Stimulated activated naive CD8-positive, alpha-beta T cell treated with anti-CD3 and anti-CD28 coated beads, Interleukin-15, Interleukin-2, amounts not matched to agents 100 ng/mL and 50 ng/mL, for 24 hours (primary cell): ENCODE measurements around the gene UST.

Experiments
- H3K27ac Mint-ChIP-seq: one replicate; pipeline ENCODE4 v1.8.0; 2021; ENCODE audit warnings: mild to moderate bottlenecking, mixed read lengths
- H3K27me3 Mint-ChIP-seq: one replicate; pipeline ENCODE4 v1.8.0; 2021; ENCODE audit warnings: mixed read lengths
- H3K36me3 Mint-ChIP-seq: one replicate; pipeline ENCODE4 v1.8.0; 2021; ENCODE audit warnings: low read depth, mixed read lengths
- H3K4me1 Mint-ChIP-seq: one replicate; pipeline ENCODE4 v1.8.0; 2021; ENCODE audit warnings: low read depth, mixed read lengths
- H3K4me3 Mint-ChIP-seq: one replicate; pipeline ENCODE4 v1.8.0; 2021; ENCODE audit warnings: mild to moderate bottlenecking, mixed read lengths
- H3K9me3 Mint-ChIP-seq: one replicate; pipeline ENCODE4 v1.8.0; 2021; ENCODE audit warnings: mixed read lengths

UST gene

DNA sequence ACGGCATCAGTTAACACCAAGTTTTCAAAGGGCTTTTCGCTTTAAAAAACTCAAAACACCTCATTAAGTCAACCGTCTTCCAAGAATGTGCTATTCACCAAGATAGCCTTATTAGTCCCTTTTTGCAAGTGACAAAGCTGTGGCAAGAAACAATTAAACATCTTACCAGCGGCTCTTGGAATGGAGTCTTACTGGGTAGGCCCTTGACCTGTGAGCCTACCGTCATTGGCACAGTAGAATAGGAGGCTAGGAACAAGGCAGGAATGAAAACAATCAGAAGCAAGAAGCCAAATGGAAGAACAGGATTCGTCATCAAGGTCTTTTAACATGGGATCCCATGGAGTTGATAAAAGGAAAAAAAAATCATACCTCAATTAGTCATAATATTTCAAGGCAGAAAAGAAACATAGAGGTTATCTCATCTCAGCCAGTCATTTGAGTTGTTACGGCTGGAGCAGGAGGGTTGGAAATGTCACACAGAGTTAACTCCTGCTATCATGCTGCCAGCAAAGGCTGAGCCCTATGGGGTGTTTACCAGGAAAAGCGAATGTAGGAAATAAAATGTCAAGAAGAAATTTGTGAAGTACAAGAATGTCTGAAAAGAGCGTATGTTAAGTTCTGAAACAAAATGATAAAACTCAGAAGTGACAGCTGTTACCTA lies 236.4 kb downstream of the UST start:
- Mint-ChIP-seq H3K36me3 (no peaks in the 10 kb centered on the region), H3K27ac (no peak overlapping the region), H3K4me1 (peaks cover 4% of the 10 kb centered on the region), H3K9me3 (no peaks in the 10 kb centered on the region), H3K27me3 (no peaks in the 10 kb centered on the region), H3K4me3 (no peak overlapping the region)

DNA sequence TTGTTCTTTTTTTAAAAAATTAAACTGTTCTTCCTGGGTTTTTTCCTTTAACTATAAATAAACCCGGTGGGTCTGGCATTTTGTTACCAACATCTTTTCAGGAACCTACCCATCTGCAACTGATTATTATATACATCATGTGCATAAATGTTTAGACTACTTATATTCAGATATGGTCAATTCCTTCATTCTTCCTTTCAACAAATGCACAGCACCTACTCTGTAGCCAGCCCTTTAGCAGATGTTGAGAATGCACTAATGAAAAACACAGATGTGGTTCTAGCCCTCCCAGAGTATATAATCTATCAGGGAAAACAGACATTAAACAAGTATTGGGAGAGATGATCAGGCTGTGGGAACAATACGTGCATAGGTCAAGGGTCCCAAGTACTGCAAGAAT lies 237.1 kb downstream of the UST start:
- Mint-ChIP-seq H3K27ac (no peak overlapping the region), H3K4me1 (peaks cover 4% of the 10 kb centered on the region), H3K36me3 (no peaks in the 10 kb centered on the region), H3K4me3 (no peak overlapping the region), H3K27me3 (no peaks in the 10 kb centered on the region), H3K9me3 (no peaks in the 10 kb centered on the region)

DNA sequence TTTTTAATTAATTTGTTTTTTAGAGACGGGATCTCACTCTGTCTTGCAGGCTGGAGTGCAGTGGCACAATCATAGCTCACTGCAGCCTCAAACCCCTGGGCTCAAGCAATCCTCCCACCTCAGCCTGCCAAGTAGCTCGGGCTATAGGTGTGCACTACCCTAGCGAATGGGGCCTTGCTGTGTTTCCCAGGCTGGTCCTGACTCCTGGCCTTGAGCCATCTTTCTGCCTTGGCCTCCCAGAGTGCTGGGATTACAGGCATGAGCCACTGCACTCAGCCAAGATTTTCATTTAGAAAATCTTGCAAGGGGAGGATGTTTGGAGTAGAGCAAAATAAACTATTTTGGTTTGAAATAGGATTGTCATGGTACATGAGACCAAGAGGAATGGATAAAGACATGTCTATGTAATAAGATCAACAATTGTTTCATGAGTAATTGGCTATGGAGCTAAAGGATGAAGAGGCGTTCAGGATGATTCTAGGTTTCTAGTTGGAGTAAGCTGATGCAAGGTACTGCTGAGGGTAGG lies 237.8 kb downstream of the UST start:
- H3K9me3 Mint-ChIP-seq, result no peaks in the 10 kb centered on the region
- H3K27ac Mint-ChIP-seq, result no peak overlapping the region
- H3K4me1 Mint-ChIP-seq, result peaks cover 4% of the 10 kb centered on the region
- no peak overlapping the region for H3K4me3 Mint-ChIP-seq
- no peaks in the 10 kb centered on the region for H3K36me3 Mint-ChIP-seq
- no peaks in the 10 kb centered on the region for H3K27me3 Mint-ChIP-seq

DNA sequence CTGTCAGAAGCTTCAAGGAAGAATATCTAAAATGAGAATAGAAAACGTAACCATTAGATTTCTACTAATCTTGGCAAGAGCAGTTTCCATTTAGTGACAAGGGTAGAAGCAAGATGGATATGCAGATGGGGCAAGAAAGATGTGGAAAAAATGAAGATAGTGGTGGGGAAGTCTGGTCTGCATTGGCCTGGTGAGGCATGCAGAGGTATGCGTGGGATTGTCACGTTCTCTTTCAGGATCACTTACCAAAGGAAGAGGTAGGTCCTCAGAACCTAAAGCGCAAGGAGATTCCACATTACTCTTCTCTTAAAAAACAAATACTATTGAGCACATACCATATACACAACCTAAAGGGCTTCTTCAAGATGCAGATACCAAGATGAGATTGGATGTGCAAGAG lies 238.7 kb downstream of the UST start:
- no peaks in the 10 kb centered on the region for H3K9me3 Mint-ChIP-seq
- no peaks in the 10 kb centered on the region for H3K36me3 Mint-ChIP-seq
- peaks cover 4% of the 10 kb centered on the region for H3K4me1 Mint-ChIP-seq
- no peaks in the 10 kb centered on the region for H3K27me3 Mint-ChIP-seq
- H3K27ac Mint-ChIP-seq, result no peak overlapping the region
- no peak overlapping the region for H3K4me3 Mint-ChIP-seq

DNA sequence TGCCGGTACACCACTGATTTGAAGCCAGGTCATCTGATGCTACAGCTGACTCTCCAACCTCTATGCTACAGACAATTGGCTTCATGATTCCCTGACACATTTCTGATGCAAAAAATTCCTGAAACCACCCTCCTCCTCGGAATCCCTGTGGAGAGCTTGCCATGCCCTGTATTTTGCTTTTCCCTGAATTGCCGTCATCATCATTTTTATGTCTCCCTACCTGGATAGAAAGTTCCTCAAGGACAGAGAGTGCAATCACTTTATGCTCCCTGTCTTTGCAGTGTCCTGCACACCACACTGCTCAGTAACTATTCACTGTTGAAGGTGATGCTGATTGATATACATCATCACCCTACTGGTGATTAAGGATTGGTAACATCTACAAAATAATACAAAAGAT lies 239.8 kb downstream of the UST start:
- no peaks in the 10 kb centered on the region for H3K36me3 Mint-ChIP-seq
- no peak overlapping the region for H3K27ac Mint-ChIP-seq
- H3K4me3 Mint-ChIP-seq, result no peak overlapping the region
- H3K27me3 Mint-ChIP-seq, result no peaks in the 10 kb centered on the region
- no peaks in the 10 kb centered on the region for H3K9me3 Mint-ChIP-seq
- peaks cover 4% of the 10 kb centered on the region for H3K4me1 Mint-ChIP-seq

DNA sequence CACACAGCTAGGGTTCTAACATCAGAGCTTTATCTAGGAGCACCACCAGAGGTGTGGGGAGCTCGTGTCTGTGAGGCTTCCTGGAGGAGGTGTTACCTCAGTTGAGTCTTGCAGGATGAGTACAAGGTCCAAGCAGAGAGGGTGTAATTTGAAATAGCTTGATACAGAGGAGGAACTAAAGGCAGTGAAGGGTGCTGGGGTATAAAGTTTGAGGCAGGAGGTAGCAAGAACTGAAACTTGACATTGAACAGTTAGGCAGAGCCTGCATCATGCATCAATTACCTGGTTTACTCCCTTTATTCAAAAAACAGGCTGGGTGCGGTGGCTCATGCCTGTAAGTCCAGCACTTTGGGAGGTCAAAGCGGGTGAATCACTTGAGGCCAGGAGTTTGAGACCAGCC lies 241.2 kb downstream of the UST start:
- Mint-ChIP-seq H3K9me3 (no peaks in the 10 kb centered on the region), H3K4me3 (no peak overlapping the region), H3K27ac (no peak overlapping the region), H3K36me3 (no peaks in the 10 kb centered on the region), H3K27me3 (no peaks in the 10 kb centered on the region), H3K4me1 (peaks cover 4% of the 10 kb centered on the region)

DNA sequence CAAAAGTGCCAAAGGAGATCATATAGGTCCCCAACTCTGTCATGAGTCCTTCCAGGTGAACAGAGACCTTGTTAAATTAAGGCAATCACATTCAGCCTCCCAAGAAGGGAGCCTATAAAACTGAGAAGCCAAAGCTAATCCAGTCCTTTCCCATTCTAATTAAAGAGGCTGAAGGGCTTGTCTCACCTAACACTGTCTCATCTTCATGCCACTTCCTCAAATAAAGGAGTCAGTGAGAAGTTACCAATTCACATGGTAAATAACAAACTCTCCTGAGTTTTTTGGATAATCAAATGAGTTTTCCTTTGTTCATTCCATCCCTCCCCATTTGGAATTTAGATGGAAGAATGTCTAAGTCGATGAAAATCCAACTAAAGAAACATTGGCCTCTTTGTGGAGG lies 242.8 kb downstream of the UST start:
- Mint-ChIP-seq H3K27ac (no peak overlapping the region), H3K36me3 (no peaks in the 10 kb centered on the region), H3K4me3 (no peak overlapping the region), H3K27me3 (no peaks in the 10 kb centered on the region), H3K4me1 (peaks cover 4% of the 10 kb centered on the region), H3K9me3 (no peaks in the 10 kb centered on the region)

DNA sequence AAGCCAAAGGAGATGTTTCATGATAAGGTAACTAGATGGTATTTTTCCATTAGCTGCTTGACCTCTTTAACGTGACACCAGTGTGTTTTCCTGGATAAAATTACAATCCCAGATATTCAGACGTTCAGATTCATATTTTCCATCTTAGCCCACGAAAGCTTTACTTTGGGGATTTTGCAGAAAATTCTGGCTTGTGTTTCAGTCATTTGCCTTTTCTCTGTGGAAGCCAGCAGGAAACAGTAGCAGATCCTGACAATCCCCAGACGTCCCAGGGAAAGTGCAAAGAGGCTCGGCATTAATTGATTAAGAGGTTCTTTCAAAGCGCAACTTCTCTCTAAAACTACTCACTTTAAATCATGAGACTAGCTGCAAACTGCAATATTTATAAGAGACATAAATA lies 243.6 kb downstream of the UST start:
- H3K4me1 Mint-ChIP-seq, result peaks cover 4% of the 10 kb centered on the region
- H3K27me3 Mint-ChIP-seq, result no peaks in the 10 kb centered on the region
- H3K36me3 Mint-ChIP-seq, result no peaks in the 10 kb centered on the region
- H3K27ac Mint-ChIP-seq, result no peak overlapping the region
- H3K4me3 Mint-ChIP-seq, result no peak overlapping the region
- H3K9me3 Mint-ChIP-seq, result no peaks in the 10 kb centered on the region

DNA sequence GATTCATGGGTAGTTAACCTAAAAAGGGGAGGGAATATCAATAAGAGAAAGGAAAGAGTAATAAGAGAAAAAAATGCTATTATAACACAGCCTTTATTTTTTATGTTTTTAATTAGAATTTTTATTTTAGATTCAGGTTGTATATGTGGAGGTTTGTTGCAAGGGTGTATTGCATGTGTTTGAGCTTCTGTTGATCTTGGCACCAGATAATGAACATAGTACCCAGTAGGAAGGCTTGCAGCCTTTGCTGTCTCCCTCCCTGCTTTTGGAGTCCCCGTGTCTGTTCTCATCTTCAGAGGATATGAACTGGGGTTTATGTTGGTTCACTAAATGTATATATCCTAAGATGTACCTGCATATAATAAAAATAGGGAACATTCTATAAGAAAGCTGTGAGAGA lies 250.0 kb downstream of the UST start:
- Mint-ChIP-seq H3K4me1 (peaks cover 18% of the 10 kb centered on the region), H3K9me3 (peaks cover 10% of the 10 kb centered on the region), H3K27me3 (no peaks in the 10 kb centered on the region), H3K36me3 (peaks cover 14% of the 10 kb centered on the region), H3K4me3 (no peak overlapping the region), H3K27ac (no peak overlapping the region)

DNA sequence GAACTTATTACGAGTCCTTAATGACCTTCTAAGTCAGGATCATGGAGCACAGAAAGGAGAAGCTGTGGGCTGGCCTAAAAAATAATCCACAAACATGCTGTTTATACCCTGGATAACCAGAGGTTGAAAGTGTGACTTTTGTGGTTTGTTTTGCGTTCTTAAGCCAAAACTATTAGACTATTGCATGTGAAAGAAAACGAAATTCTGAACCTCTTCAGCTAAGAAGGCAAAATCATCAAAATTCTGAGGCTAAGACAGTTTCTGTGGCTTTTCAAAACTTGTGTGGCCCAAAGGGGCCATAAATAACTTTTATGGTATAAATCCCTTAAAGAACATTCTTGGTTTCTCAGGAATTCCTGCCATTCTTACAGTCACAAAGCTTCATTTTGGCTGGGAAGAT lies 251.0 kb downstream of the UST start:
- H3K4me1 Mint-ChIP-seq, result peaks cover 18% of the 10 kb centered on the region
- no peaks in the 10 kb centered on the region for H3K27me3 Mint-ChIP-seq
- no peak overlapping the region for H3K4me3 Mint-ChIP-seq
- peaks cover 10% of the 10 kb centered on the region for H3K9me3 Mint-ChIP-seq
- H3K36me3 Mint-ChIP-seq, result peaks cover 14% of the 10 kb centered on the region
- no peak overlapping the region for H3K27ac Mint-ChIP-seq

DNA sequence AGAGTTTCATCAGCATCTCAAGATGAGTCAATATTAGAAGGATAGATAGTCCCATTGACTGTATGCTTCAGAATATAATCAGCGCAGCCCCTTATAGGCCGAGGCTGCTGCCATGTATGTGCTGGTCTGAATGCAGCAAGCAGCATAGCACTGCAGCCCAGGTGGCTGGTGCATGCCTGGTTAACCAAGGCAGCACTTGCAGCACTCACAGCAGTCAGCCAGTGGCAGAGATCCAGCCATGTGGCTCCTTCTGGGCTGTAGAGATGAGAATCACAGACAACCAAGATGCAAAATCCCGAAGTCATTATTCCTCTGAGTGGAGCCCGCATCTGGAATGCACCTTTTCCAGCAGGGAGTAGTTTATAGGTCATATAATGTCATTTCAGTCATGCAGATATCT lies 251.9 kb downstream of the UST start:
- peaks cover 10% of the 10 kb centered on the region for H3K9me3 Mint-ChIP-seq
- H3K27ac Mint-ChIP-seq, result no peak overlapping the region
- H3K27me3 Mint-ChIP-seq, result no peaks in the 10 kb centered on the region
- H3K36me3 Mint-ChIP-seq, result peaks cover 14% of the 10 kb centered on the region
- H3K4me3 Mint-ChIP-seq, result no peak overlapping the region
- H3K4me1 Mint-ChIP-seq, result peaks cover 18% of the 10 kb centered on the region

DNA sequence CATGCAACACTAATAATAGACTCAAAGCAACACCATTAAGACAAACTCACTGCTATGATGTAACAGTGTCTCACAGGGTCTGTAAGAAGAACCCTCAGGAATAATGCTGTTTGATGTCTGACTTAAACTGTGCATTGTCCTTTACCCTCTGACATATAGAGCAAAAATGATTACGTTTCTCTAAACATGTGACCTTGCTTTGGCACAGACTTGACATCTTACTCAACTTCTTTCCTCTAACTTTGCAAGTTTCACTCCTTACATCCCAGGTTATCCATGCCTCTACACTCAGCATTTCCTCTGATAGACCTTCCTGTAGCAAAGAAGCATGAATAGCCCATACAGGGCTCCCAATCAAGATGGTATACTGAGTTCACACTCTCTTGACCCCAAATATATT lies 252.7 kb downstream of the UST start:
- no peaks in the 10 kb centered on the region for H3K27me3 Mint-ChIP-seq
- H3K36me3 Mint-ChIP-seq, result peaks cover 14% of the 10 kb centered on the region
- no peak overlapping the region for H3K4me3 Mint-ChIP-seq
- no peak overlapping the region for H3K27ac Mint-ChIP-seq
- H3K4me1 Mint-ChIP-seq, result peaks cover 18% of the 10 kb centered on the region
- peaks cover 10% of the 10 kb centered on the region for H3K9me3 Mint-ChIP-seq

DNA sequence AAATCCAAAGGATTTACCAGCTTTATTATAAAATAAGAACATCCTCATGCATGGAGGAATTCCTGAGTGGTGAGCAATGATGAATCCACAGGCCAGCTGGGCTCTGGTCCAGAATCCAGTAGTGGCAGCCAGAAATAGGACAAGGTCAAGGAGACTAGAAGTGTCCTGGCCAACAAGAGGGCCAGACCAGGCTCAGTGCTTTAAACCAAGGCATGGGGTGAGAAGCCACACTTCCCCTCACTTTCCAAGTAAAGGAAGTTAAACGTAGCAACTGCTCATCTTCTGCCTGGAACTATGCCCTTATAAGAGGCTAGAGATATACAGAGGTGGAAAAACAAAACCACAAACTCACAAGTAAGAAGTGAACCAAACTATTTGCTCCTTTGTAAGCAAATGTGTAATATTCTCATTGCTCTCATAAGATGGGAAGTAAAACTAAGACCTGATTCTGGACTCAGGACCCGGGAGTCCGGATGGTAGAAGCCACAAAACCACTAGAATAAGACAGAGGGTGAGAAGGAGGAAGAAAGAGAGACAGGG lies 253.2 kb downstream of the UST start:
- H3K4me3 Mint-ChIP-seq, result no peak overlapping the region
- H3K36me3 Mint-ChIP-seq, result peaks cover 14% of the 10 kb centered on the region
- peaks cover 10% of the 10 kb centered on the region for H3K9me3 Mint-ChIP-seq
- no peak overlapping the region for H3K27ac Mint-ChIP-seq
- peaks cover 18% of the 10 kb centered on the region for H3K4me1 Mint-ChIP-seq
- no peaks in the 10 kb centered on the region for H3K27me3 Mint-ChIP-seq

DNA sequence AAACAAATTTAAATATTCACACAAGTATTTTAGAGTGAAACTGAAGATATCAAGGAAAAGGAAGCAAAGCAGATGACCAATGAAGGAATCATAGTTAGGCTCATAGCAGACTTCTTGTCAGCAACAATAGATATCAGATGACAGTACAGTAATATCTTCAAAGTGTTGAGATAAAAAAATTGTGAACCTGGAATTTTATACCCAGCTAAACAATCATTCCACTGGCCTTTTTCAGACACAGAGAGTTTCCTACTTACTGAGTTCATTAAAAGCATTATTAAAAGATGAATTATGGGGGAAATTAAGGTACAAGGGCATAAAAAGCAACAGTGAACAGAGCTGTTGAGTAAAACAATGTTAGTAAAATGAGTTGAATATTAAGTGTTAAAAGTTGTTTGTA lies 254.6 kb downstream of the UST start:
- H3K4me3 Mint-ChIP-seq, result no peak overlapping the region
- H3K9me3 Mint-ChIP-seq, result peaks cover 10% of the 10 kb centered on the region
- no peak overlapping the region for H3K27ac Mint-ChIP-seq
- H3K4me1 Mint-ChIP-seq, result peaks cover 18% of the 10 kb centered on the region
- H3K27me3 Mint-ChIP-seq, result no peaks in the 10 kb centered on the region
- peaks cover 14% of the 10 kb centered on the region for H3K36me3 Mint-ChIP-seq

DNA sequence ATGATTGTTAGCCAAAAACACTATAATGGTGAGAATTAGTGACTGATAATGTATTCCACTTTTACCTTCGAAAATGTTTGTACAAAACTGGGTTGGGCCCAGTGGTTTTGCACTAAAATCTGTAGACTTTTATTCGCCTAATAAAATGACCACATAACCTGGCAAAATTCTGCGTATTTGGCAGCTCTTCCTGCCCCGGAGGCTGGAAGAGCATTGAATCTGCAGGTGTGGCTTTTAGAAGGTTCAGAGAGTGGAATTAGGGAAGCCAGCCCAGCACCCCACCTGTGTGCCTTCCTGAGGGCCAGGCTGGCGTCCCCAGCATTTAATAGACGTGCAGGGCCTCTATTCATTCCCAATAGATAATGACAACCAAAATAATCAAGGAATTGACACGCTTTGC lies 256.7 kb downstream of the UST start:
- no peak overlapping the region for H3K27ac Mint-ChIP-seq
- H3K4me3 Mint-ChIP-seq, result no peak overlapping the region
- H3K9me3 Mint-ChIP-seq, result peaks cover 13% of the 10 kb centered on the region
- H3K36me3 Mint-ChIP-seq, result peaks cover 18% of the 10 kb centered on the region
- H3K4me1 Mint-ChIP-seq, result peaks cover 17% of the 10 kb centered on the region
- H3K27me3 Mint-ChIP-seq, result peaks cover 3% of the 10 kb centered on the region

DNA sequence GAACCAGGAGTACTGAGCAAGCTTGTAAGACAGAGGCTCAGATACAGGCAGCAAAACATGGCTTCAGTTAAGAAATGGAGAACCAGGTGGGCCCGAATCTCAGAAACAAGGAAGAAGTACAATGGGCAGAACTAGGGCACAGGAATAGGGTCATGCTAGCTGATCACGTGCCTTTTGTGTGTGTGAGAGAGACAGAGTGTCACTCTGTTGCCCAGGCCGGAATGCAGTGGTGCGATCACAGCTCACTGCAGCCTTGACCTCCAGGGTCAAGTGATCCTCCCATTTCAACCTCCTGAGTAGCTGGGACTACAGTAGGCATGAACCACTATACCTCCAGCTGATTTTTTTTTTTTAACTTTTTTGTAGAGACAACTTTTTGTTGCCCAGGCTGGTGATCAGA lies 257.8 kb downstream of the UST start:
- H3K27me3 Mint-ChIP-seq, result peaks cover 6% of the 10 kb centered on the region
- peaks cover 18% of the 10 kb centered on the region for H3K36me3 Mint-ChIP-seq
- no peak overlapping the region for H3K27ac Mint-ChIP-seq
- H3K4me3 Mint-ChIP-seq, result no peak overlapping the region
- peaks cover 13% of the 10 kb centered on the region for H3K4me1 Mint-ChIP-seq
- H3K9me3 Mint-ChIP-seq, result peaks cover 13% of the 10 kb centered on the region
